Measurements from ENCODE around the gene CDH23.

CDH23 gene

GRCh38 chr10:71863203-71863602 lies 466.5 kb downstream of the CDH23 start:
- Mint-ChIP-seq H3K9me3 (peaks cover 5% of the 10 kb centered on the region), H3K4me1 (peaks cover 20% of the 10 kb centered on the region), H3K4me3 (no peak overlapping the region), H3K27ac (peak overlapping the region; percentile 42), H3K36me3 (ENCODE audit: low read depth) (peaks cover under 1% of the 10 kb centered on the region), H3K27me3 (ENCODE audit: low read depth, poor library complexity) (peaks cover 2% of the 10 kb centered on the region)
- TF ChIP-seq CTCF (IDR thresholded peaks at IDR 0.05): no peak
- no peak for DNase-seq

- Mint-ChIP-seq H3K4me1 (peaks cover 19% of the 10 kb centered on the region), H3K27ac (no peak overlapping the region)
- no peak for TF ChIP-seq CTCF (IDR thresholded peaks at IDR 0.05)
Observed at GRCh38 chr10:71864911-71865361, 468.2 kb downstream of the CDH23 start.

More at GRCh38 chr10:71864911-71865361, 468.2 kb downstream of the CDH23 start:
- Mint-ChIP-seq H3K36me3 (ENCODE audit: low read depth) (peaks cover 4% of the 10 kb centered on the region), H3K9me3 (peaks cover 13% of the 10 kb centered on the region), H3K4me3 (no peak overlapping the region), H3K27me3 (ENCODE audit: low read depth, poor library complexity) (no peaks in the 10 kb centered on the region)
- DNase-seq: no peak
